LoVo (cell line): Measurements from ENCODE around the gene MLST8.
A peak's percentile ranks its signal among the peaks of the same experiment; 100 is the strongest.
"Not testable (repeated sequence)": the region's sequence is repeated elsewhere in the genome, so short reads cannot be mapped to it uniquely, and the experiment has no call there.

ENCODE experiments used
- DNase-seq: peaks from one replicate; pipeline ENCODE4 v3.0.0-alpha.2; 2016; ENCODE audit warnings: low spot score

MLST8 gene

DNA sequence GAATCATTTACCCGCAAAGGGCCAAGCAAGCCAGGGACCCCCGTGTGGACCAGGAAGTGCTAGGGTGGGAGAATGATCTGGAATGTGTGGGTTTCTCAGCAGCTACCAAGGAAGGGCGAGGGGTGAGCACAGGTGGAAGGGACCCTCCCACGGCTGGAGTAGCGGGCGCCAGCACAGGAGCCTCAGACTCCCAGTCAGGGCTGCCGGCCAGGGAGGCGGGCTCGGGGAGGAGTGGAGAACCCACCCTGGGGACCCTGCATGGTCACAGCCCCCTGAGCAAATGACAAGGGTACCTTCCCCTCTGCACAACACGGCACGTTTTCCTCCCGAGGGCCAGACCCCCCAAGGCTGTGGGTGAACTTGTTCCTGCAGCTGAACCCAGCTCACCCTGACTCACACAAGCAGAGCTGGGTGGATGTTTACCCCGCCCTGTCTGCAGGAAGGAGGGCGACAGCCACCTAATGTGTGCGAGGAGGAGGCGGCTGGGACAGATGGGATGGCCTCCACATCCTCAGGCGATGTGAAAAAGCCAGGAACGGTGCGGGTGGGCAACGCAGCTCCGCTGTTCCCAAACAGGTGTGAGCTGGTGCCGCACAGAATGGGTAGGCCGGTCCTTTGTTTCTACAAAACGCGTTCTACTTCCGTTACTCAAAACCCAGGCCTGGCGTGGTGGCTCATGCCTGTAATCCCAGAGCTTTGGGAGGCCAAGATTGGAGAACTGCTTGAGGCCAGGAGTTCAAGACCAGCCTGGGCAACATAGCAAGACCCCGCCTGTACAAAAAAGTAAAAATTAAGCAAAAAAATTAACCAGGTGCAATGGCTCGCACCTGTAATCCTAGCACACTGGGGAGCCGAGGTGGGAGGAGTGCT, 39.9 kb downstream of the MLST8 start:
- no peak for DNase-seq

DNA sequence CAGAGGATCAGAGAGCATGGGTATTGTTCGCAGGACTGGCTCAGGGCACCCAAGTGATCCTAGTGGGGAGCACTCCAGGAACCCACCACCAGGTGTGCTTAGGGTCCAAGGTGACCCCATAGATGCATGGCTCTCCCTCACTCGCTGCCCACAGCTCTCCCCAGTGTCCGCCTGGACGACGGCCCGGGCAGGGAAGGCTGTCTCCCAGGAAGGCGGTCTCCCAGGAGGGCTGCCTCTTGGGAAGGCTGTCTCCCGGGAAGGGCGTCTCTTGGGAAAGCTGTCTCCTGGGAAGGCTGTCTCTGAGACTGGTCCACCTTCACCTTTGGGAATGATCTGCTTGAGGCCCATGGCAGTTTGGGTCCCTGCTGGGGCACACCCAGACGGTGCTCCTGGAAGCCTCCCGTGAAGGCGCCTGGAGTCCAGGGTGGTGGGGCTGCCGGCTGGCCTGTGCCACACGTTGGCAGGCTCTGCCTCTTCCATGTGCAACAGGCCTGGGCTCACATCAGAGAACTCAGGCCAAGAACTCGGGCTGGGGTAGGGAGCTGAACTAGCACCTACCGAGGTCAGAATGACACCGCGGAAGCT, 41.1 kb downstream of the MLST8 start:
- no peak for DNase-seq

DNA sequence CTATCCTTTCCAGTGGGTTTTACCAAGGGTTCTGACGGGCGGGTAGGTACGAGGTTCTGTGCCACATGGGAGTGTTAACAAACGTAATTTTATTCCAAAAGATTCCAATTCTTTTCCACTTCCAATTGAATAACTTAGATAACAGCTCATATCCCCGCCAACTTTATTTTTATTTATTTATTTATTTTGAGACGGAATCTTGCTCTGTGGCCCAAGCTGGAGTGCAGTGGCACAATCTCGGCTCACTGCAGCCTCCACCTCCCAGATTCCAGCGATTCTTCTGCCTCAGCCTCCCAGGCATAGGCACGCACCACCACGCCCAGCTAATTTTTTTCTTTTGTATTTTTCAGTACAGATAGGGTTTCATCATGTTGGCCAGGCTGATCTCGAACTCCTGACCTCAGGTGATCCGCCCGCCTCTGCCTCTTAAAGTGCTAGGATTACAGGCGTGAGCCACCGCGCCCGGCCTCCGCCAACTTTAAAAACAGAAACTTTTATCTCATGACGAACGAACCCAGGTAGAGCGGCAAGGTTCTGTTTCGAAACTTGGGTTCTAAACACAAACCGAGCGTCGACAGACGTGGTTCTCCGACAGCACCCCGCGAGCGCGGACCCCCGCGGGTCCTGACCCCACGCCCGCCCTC, 45.5 kb downstream of the MLST8 start:
- DNase-seq = peak; percentile 42

DNA sequence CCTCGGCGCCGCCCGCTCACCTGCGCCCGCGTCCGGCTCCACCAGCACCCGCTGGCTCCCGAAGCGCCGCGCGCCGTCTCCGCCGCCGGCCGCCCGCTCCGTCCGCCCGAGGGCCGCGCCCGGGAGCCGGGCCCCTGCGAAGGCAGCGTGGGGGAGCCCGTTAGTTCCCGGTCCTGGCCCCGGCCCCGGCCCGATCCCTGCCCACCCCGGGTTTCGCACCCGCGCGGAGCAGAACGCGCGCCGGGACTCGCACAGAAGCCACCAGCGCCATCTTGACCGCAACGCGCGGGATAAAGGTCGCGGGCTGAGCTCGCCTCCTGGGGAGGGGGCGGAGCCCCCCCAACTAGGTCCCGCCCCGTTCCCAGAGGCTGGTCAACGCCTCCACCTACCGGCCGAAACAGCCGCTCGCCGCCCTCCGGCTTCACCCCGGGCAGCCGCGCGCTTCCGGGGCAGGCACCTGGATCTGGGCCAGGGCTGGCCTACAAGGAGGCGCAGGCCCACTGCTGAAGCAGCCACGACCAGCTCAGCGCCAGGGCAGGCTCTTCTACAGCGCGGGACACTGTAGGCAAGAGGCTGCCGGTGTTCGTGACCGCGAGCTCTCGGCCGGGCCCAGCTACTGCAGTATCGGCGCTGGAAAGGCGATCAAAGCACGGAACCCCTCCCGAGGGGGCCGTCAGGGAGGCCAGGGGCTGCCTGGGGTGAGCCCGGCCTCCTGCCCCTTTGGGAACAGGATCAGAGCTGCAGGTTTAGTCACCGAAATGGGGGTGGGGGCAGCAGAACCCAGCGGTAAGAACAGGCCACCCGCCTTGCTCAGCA, 46.2 kb downstream of the MLST8 start, which contains the start of gene ECI1:
TSS of gene ECI1 (minus strand) at position 292 of the 816 bp plus-strand sequence. CDS start at position 271, 21 bp downstream.
- peak; percentile 98 for DNase-seq

DNA sequence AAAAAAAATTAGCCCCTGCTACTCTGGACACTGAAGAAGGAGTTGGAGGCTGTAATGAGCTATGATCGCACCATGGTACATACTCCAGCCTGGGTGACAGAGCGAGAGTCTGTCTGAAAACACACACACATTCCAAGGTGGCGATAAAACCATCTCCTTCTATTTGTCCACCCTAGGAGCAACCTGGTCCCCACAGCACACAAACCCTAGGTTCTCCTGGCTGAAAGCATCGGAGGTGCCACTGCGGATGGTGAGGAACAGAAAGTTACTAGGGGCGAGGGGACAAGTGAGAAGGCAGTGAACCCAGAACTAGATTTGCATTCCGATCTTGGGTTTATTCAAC, 47.5 kb downstream of the MLST8 start:
- no peak for DNase-seq

DNA sequence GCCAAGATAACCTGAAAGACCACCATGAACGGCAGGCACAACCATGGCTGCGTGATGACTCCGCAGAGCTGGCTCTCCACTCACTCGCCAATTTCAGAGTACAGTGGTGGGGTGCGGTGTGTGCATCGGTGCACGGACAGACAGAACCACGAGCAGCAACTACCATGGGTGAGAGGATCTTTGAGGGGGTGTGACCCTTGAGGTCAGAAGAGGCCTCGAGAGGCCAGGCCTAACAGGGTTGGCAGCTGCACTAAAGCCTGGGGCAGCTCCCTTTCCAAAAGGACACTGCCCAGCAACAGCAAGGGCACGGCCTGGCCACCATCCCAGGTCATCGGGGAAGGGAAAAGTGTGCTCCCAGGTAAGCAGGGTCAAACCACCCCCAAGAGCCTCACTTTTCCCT, 48.0 kb downstream of the MLST8 start:
- no peak for DNase-seq

DNA sequence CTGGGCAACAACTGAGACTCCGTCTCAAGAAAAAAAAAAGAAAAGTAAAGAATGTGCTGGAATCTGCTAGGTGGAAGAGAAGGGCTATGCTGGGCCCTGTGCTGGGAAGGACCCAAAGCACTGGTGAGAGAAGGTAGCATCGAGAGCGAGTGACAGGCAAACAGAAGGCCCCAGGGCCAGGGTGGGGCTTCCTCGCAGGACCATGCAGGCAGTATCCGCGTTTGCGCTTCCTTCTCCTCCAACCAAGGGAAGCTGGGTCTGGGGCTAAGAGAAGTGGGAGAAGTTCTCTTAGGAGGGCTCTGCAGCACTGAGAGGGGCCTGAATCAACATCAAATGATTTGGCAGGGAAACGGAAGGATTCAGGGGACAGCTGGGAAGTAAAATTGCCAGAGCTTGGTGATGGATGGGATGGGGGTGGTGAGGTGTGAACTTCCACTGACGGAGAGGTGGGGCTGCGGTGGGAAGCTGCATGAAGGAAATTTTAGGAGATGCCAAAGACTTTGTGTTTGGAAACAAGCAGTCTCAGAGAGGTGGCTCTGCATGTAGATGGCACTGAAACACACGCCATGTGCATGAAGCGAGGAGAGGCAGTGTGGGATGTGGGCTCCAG, 51.4 kb downstream of the MLST8 start:
- DNase-seq = no peak

DNA sequence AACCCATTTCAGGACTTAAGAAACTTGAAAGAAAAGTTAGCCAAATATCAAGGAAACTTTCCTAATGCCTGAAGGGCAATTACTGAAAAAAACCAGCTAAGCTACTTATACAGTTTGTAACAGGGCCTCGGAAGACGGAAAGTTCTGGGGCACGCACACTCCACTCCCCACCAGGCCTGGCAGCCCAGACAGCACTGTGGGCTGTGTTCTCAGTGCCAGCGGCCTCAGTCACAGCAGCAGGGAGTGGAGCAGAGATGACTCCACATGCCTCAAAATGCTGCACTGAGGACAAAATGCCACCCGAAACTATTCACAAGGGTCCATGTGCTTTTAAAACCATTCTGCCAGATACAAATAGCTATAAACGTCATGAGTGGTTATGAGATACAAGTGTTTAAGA, 52.5 kb downstream of the MLST8 start:
- no peak for DNase-seq

DNA sequence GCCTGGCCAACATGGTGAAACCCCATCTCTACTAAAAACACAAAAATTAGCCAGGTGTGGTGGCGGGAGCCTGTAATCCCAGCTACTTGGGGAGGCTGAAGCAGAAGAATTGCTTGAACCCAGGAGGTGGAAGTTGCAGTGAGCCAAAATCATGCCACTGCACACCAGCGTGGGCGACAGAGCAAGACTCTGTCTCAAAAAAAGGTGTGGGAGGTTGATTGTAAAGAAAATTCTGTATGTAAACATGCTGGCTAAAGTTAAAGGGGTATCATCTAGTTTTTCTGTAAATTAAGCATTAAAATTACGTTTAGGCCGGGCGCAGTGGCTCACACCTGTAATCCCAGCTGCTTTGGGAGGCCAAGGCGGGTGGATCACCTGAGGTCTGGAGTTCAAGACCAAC, 53.3 kb downstream of the MLST8 start:
- not testable (repeated sequence) for DNase-seq
